HUDEP-2 (cell line): Measurements from ENCODE around the gene HOXA10.

ENCODE experiments used
- DNase-seq, 76 experiments: peaks; one replicate each; lab custom pipeline; 2025; ENCODE audit not compliant: unreplicated experiment in 76 of 76; lab: John Stamatoyannopoulos, UW

HOXA10 gene

DNA sequence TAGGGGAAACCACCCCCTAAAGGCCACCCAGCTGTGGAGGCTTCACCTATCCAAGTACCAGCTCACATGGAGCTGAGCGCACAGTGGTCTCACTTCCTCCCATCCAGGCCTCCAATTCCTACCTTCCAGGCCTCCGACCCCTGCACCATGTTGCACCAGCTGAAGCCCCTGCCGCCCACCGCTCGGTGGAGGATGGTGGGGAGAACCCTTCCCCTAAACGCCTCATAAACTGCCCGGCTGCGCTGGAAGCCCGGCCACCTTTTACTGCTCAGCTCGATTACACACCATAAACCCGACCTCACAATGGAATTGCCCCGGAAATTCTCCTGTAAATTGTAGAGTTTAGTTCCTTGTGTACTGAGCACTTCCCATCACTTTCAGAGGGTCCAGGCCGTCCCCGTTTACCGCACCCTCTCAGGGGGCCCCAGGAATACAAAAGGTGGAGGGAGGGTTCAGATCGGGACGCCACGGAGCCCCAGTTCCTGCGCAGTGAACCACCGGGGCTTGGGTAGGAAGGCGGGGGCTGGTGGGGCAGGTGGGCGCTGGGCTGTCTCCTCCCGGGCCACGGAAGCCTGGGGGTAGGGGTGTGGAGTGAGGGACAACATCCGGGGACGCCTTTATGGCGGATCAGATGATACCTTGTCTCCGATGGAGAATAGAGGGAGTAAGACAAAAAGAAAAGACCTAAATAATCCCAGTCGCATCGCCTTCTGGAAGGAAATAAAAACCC is 16.3 kb downstream of the HOXA10 start:
- DNase-seq: no peak

DNA sequence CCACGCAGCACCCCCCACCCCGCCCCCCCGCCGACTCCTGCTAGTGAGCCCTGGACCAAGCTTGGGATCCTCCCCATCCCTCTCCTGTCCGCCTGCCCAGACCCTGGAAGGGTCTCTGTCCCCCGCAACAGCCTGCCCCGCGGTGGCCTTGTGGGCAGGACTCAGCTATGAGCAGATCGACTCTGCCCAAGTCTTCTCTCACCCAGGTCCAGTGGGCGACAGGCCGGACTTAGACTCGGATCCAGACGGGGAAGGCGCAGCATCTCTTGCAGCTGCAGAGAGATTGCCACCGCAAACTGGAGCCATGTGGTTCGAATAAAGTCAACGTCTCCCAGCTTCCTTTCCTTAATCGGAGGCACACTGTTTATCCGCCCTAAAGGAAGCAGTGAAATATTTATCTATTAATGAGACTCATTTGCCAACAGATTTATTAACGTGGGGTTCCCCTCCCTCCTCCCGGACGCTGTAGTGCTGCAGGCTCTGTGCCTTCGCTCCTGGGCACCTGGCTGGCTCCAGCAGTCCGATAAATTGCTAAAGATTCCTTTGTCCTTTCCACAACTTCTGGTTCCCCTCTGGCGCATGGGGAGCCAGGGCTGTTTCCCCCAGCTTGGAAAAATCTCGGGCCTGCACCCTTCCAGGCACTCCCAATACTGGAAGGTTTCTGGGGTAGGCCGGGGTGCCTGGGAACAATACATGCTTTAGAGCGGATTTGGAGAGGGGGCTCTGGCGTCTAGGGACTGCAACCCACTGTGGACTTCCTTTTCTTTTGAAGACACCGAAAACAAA is 17.0 kb downstream of the HOXA10 start:
- no peak for DNase-seq

DNA sequence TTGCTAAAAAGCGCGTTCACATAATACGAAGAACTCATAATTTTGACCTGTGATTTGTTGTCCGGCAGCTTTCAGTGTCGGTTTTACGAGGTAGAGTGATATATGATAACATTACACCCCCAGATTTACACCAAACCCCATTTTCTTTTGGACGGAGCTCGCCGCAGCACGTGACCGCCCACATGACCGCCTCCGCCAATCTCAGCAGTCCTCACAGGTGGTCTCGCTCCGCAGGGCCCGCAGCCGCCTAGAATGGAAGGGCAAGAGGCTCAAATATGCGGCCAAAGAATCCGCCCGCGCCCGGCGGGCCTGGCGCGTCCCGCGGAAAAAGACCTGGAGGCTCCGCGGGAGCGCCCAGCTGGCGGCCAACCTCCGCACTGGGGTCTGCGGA is 17.6 kb downstream of the HOXA10 start, which contains the start of gene HOXA7:
HOXA7 (minus strand) TSS at position 168 of the 391 bp plus-strand sequence; CDS start at position 38, 130 bp downstream.
- no peak for DNase-seq

DNA sequence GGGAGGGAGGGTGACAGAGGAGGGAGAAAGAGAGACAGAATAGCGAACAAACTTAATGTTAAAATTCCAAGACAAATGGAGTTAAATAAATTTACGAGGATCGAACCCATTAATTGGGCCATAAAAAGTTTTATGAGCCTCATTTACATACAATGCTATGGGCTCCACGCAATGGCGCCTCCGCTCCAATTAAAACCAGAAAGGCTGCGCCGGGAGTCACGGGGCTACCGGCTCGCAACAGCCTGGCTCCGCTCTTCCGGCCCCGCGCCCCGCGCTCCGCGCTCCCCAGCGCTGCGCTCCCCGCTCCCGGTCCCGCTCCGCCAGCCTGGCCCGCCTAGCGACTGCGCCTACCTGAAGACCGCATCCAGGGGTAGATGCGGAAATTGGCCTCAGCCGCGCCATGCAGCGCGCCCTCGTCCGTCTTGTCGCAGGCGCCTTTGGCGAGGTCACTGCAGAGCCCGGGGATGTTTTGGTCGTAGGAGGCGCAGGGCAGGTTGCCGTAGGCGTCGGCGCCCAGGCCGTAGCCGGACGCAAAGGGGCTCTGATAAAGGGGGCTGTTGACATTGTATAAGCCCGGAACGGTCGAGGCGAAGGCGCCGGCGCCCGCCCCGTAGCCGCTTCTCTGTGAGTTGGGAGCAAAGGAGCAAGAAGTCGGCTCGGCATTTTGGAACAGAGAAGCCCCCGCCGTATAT is 18.2 kb downstream of the HOXA10 start:
- no peak for DNase-seq

DNA sequence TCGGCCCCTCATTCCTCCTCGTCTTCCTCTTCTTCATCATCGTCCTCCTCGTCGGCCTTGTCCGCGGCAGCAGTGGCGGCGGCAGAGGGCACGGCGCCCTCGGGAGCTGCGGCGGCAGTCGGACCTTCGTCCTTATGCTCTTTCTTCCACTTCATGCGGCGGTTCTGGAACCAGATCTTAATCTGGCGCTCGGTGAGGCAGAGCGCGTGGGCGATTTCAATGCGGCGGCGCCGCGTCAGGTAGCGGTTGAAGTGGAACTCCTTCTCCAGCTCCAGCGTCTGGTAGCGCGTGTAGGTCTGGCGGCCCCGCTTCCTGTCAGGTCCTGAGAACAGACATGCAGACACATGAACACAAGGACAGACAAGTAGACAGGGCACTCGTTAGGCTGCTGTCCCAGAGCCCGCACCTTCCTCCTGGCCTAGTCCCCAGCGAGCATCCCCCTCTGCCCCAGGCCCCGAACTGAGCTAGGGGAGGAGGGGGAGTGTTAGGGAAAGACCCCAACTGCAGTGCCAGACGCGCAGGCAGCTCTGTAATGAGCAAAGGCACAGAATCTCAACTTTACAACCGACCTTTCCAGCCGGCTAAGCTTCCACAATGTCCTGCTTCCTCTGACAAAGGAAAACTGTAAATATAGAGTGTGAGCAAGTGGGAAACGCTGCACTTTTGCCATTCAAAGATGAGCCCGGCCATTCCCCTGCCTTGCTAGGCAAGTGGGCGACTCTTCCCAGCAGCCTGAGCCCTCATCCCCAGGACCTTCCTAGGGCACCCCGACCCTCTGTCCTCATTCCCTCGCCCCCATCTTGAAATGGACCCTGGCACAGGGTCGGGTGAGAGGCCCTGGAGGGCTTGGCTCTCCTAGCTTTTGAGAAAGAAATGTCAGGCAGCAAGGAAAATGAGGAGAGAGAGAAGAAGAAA is 19.0 kb downstream of the HOXA10 start:
- no peak for DNase-seq

DNA sequence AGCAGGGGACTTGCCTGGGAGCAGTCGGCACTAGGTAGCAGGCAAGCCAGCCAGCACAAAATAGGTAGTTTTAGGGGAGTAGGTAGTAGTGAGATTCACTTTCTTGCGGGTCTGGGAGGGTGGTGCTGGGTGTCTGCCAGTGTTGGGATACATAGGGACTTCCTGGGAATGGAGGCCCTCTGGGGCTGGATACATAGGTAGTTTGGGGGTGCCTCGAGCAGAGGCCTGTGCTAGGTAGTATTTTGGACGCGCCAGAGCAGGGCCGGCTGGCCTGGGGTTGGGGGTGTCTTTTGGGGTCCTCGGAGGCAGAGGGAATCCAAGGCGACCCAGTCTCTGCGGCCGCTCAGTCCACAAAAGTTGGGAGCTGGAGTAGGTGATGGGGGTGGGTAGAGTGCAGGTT is 19.8 kb downstream of the HOXA10 start:
- no peak for DNase-seq

DNA sequence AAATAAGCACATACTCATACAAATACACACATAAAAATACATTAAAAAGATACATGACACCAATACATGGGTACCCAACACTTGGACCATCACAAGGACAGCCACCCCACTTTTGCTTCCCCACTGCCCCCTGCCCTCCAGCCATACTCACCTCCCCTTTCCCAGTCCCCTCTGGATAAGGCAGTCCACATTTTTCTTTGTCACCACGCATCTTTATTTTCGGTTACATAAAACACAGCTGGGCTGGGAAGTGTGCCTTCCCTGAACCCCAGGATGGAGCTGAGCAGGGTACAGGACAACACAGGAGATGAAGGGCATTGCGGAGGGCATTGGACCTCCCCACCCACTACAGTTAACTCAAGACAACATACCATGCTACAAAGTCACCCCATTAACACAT is 20.6 kb downstream of the HOXA10 start:
- DNase-seq: no peak

DNA sequence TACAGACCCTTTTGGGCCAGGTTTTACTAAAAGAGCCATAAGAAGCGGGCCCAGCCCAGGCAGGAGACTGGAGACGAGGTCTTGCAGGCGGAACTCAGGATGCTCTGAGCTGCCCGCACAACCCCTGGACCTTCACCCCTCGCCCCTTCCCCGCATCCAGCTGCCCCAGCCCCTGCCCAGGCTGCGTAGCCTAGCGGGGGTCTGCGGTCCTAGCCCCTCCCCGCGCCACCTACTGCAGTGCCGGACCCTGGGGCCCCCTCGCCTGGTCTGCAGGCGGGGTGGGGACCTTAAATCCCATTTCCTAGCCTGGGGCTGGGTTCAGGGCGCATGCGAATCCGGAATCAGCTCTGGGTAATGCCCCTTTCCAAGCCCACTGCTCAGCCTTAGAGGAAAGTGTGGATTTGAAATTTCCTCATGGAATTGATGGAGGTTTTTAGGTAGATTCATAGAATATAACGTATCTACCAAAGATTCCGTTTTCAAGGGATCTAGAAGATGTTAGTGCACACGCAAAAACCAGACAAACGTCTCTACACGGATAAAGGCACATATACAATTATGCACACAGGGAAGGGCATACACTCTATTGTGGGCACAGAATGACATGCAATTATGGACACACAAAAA is 21.2 kb downstream of the HOXA10 start:
- DNase-seq: no peak

DNA sequence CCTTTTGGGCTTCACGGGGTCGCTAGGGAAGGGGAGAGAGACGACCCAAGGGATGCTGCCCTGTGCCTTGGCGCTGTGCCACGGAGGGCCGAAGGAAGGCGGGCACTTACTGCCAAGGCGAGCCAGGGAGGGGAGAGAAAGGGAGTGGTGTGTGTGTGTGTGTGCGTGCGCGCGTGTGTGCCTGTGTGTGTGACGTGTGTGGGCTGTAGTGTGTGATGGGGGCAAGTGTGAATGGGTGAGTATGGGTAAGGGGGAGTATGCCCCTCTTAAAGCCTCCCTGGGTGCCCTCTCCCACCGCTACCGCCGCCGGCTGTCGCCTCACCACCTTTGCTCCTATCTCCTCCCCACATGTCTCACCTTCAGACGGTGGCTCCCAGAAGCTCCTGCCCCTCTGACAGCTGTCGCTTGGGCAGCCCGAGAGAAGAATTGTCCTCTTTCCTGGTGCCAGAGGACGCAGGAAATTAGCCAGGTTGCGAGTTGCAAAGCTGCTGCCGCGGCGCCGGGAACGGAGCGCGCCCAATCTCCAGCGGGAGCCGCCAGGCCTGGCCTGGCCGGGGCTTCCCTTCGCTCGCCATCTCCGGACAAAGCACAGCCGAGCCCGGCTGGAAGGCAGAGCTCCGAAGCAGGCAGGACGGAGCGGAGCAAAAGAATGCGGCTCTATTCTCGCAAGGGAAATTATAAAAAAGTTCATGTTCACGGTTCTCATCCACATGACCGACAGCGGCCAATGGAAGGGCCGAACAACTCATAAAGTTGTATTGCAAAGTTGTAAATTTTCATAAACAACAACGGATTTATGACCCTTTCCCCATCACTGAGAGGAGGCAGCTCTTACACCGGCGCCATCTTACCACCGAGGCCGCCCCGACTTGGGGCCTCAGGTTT is 21.9 kb downstream of the HOXA10 start, which contains the start of gene HOXA3:
HOXA3 (minus strand) TSS at position 653 of the 885 bp plus-strand sequence. CDS start 41,943 bp downstream, outside the sequence.
- no peak for DNase-seq

DNA sequence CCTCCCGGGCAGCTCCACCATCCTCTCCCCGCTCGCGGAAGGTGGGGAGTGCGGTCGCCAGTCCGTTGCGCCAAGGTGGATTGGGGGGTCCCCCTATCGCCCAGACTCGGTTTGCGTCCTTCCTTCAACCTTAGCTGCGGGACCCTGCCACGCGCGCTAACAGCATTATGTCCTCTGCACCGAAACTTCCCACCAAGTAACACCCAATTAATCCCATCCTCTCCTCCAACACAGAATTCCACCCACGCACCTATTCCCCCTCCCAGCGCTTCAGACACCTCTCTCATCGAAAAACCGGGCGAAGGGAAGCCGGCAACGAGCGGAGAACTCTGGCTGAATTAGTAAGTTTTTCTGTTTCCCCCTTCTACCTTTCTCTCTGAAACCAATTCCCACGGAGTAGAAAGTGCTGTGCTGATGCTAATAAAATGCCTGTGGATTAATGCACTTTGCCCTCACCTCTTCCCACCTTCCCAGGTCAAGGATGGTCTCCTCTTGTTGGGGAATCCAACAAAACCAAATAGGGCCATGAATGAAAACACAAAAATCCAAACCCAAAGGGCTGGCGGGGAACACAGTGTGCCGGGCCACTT is 22.7 kb downstream of the HOXA10 start:
- DNase-seq: no peak

DNA sequence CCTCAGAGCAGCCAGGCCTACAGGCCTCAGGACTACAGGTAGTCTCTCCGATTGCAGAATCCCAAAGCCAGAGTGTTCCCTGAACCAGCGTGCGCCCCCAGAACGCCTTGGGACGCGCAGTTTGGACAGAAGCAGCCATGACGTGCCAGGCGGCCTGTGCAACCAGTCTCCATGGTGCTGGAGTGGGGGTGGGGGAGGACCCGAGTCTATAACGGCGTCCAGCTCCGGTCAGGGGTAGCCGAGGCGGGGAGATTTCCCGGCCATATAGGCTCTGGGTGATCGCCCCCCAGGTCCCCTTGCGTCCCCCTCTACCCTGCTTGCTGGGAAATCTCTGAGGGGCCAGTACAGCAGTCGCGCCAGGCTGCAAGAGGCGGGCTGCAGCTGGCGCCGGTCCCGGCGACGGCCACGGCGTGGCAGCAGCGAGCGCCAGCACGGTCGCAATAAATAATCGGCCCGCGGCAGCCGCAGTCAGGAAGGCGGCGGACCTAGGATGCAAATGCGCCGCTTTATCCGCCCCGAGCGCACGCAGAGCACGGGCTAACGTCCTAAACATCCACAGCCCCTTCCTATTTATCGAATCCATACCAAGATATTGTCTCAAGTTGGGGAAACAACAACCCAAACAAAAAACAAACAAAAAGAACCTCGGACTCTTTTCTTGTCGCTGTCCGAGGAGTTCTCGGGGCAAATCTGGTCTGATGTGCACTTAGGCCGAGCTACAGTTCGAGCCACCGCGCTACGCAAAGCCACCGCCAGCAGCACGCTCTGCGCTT is 23.4 kb downstream of the HOXA10 start:
- DNase-seq: peak in 54 of 76 experiments; percentile 4 to 70 (median 34)

DNA sequence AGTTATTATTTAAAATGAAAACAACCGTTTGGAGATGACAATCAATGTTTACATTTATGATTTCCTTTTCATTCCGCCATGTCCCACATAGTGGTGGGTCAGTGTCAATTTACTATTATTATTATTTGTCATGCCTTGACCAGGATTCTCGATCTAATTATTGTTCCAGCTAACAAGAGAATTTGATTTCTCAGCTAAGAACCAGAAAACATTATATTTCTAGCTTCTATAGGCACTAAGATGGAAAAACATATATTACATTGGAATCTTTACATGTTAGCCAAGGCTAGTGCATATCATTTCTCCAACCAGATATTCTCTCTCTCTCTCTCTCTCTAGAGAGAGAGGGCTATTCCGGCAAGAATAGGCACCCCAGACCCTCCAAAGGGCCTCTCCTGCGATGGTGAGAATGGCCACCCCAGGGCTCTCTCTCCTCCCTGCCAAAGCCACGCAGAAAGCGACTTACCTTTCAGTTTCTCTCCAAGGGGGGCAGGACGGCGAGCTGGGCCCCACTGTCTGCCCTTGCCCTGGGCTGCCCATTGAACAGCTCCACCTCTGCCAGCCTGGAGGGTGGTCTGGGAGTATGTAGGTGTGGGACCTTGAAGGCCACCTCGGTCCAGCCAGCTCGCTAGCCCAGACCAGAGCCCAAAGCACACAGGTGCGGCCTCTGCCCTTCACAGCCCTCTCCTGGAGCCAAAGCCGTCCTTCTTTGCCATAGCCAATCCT is 24.1 kb downstream of the HOXA10 start:
- no peak for DNase-seq

DNA sequence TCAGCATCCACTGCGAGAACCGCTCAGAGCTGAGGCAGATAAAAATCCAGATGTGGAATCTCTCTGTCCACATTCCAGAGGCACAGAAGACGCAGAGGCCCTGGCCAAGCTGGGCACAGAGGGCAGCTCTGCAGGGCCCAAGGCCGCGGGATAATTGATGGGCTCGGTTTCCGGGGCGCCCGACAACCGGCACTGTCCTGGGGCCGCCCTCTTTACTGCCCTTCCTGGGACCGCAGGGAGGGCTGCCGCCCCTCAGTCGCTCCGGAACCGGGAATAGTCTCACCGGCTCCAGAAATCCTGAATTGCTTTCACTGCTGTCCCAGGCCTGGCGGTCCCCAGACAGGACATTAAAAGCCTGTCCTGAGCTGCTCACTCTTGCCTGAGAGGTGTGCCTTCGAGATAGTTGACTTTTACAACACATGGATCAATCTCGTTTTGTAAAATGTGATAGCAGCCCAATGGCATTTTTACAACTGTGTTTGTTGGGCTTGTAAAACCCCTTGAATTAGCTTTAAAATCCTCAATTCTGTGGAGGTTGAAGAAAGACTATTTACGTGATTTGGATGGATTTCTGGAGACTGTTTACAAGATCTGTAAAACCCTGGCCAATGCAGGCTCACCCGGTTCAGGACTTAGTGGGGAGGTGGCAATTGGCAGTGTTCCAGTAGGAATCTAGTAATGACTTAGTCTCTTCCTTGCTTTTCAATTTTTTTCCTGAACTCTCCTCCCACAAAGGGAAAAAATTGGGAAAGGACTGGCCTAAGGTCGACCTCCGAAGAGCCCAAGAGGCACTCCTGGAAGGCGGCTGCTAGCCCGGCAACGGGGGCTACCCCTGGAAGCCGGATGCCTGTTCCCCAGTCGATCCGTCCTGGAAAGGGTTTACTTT is 25.1 kb downstream of the HOXA10 start:
- DNase-seq: no peak

DNA sequence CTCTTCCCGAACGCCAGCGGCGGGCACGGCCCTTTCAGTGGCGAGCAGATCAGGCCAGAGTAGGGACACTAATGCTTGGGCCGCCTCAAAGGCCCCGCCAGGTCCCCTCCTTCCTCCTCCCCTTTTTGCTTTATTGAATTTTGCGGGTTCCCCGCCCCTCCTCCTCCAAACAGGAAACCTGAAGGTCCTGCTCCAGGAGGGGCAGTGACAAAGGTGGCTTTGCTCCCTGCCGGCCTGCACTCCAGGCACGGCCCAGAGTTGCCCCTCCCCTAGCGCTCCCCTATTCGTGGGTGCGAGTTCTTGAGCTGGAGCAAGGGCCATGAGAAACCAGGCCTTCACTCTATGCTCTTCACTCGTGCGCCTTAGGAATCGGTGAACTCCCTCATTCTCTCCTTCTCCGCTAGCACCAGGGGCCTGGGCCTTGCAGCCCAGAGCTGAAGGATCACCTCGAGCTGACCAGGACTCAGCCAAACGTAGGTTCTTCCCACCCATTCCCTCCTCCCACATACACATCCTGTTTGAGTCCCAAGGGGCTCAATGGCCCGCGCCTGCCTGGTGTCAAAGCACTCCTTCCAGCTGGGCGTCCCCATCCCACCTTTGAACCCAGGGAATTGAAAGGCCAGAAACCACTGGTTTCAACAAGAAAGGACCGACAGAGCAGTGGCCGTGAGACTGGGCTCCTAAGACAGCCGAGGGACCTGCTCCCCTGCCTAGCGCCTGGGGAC is 25.9 kb downstream of the HOXA10 start:
- DNase-seq: no peak

DNA sequence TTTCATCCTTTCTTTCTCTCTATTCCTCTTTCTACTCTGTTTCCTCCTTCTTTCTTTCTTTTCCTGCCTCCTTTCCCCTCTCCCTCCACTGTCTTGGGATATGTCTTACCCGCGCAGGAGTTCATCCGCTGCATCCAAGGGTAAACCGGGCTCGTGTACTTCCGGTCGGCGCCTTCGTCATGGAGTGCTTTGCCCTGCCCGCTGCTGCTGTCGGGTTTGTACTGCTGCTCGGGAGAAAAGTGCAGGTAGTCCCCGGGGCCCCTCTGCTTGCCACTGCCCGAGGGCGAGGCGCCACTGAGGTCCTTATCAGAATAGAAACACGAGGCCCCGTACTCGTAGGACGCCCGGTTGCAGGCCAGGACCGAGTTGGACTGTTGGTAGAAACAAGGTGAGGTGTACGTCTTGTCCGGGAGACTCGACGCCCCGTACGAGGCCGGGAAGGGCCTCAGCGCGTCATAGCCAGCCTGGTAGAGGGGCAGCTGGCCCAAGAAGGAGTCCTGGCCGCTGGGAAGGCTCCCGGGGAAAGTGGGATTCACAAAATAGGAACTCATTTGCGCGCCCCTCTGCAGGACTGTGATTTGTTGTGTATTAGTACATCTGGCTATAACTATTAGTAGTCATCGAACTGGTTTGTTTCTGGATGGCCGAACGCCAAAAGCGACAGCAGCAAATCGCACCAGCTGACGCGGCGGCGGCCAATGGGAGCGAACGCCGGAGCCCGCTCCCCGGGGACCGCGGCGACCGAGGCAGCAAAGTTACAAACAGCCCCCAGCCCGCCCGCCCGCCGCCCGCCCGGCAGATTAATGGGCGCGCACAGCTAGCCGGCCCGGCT is 26.7 kb downstream of the HOXA10 start, which contains the start of gene HOXA6:
HOXA6 (minus strand) TSS at position 576 of the 832 bp plus-strand sequence; CDS start at position 551, 25 bp downstream.
- no peak for DNase-seq
